ENCODE measurements around the gene CCDC177. TPM values are rescaled to one million over a fixed set of nuclear protein-coding genes. Genes with fewer than 3 reads are reported as not detected.

Gene CCDC177
- total and polyA plus RNA-seq, 9 of the 15 experiments (the other 6 are each of a cell fraction or from before 2014, with no cell fraction given) = not detected

- TF ChIP-seq GMEB1 (CRISPR knock-in tag; IDR thresholded peaks at IDR 0.05) (no peak), MTA3 (IDR thresholded peaks at IDR 0.05; ENCODE audit: borderline replicate concordance) (no peak), ZNF165 (CRISPR knock-in tag; IDR thresholded peaks at IDR 0.05; ENCODE audit: borderline replicate concordance) (no peak), BRCA1 (IDR thresholded peaks at IDR 0.05) (no peak), BRCA1 (CRISPR knock-in tag; IDR thresholded peaks at IDR 0.05) (no peak), SRSF7 (optimal IDR thresholded peaks at IDR 0.05; ENCODE audit: low read depth, low read length) (no peak), ZKSCAN3 (CRISPR knock-in tag; IDR thresholded peaks at IDR 0.05) (no peak), RCOR1 (IDR thresholded peaks at IDR 0.05; ENCODE audit: borderline replicate concordance in 1 of 2, low read depth in 2 of 2, low read length in 2 of 2) (0 out of 4 replicates have a peak, but pooled peaks of 1 of the 2 experiments have one; percentile 6), MCM7 (IDR thresholded peaks at IDR 0.05) (no peak), VEZF1 (CRISPR knock-in tag; IDR thresholded peaks at IDR 0.05) (no peak), ZNF830 (CRISPR knock-in tag; IDR thresholded peaks at IDR 0.05) (no peak), PURB (CRISPR knock-in tag; IDR thresholded peaks at IDR 0.05; ENCODE audit: low read depth) (no peak), CHAMP1 (IDR thresholded peaks at IDR 0.05) (no peak), CSDE1 (IDR thresholded peaks at IDR 0.05) (no peak), ZNF609 (CRISPR knock-in tag; IDR thresholded peaks at IDR 0.05; ENCODE audit: borderline replicate concordance) (no peak), MYNN (IDR thresholded peaks at IDR 0.05) (no peak), MYNN (CRISPR knock-in tag; IDR thresholded peaks at IDR 0.05) (no peak), MXD1 (CRISPR knock-in tag; IDR thresholded peaks at IDR 0.05; ENCODE audit: borderline replicate concordance, poor library complexity, severe bottlenecking) (no peak)
Measured at GRCh38 chr14:69543341-69544115, 31.1 kb downstream of the CCDC177 start (continued).
